Measurements from ENCODE around the gene CTSC. TPM values are rescaled to one million over a fixed set of nuclear protein-coding genes. Genes with fewer than 3 reads are reported as not detected.

Gene CTSC
- total RNA-seq, 1 donor from 2014 or later, result 195 TPM

GRCh38 chr11:88363648-88364065 lies 26.1 kb upstream of the CTSC start:
- Histone ChIP-seq H3K4me1 (ENCODE audit: insufficient read depth, low read length) (peaks cover 10% of the 10 kb centered on the region), H3K4me2 (ENCODE audit: low read length) (peak overlapping the region; percentile 23), H3K9ac (ENCODE audit: low read length) (no peak overlapping the region), H3K79me2 (ENCODE audit: insufficient read depth, low read length) (no peaks in the 10 kb centered on the region), H2AFZ (ENCODE audit: low read depth, low read length) (no peak overlapping the region), H3K4me3 (ENCODE audit: insufficient read depth, low read depth, low read length) (no peak overlapping the region), H3K36me3 (ENCODE audit: insufficient read depth, low read length) (no peaks in the 10 kb centered on the region), H3K27me3 (ENCODE audit: insufficient read depth, low read length) (no peaks in the 10 kb centered on the region), H3K27ac (ENCODE audit: low read depth, low read length) (no peak overlapping the region), H3K9me3 (ENCODE audit: insufficient read depth, low read depth, low read length) (no peaks in the 10 kb centered on the region), H4K20me1 (ENCODE audit: insufficient read depth, low read length) (no peaks in the 10 kb centered on the region)
- no peak overlapping the region for H3K4me3 Mint-ChIP-seq (ENCODE audit: unreplicated experiment)
- H3K36me3 Mint-ChIP-seq (ENCODE audit: low read depth, unreplicated experiment), result no peaks in the 10 kb centered on the region
- peak; percentile 85 for FAIRE-seq
- no peak for TF ChIP-seq EZH2 (IDR thresholded peaks at IDR 0.05; ENCODE audit: insufficient read depth, low read length)
- TF ChIP-seq CTCF (IDR thresholded peaks at IDR 0.05; ENCODE audit: insufficient read depth, low read depth, low read length), result no peak
- H3K27me3 Mint-ChIP-seq (ENCODE audit: low read depth, unreplicated experiment), result no peaks in the 10 kb centered on the region
- peaks cover 14% of the 10 kb centered on the region for H3K4me1 Mint-ChIP-seq (ENCODE audit: low read depth, unreplicated experiment)
- no peak overlapping the region for H3K27ac Mint-ChIP-seq (ENCODE audit: unreplicated experiment)
- DNase-seq (ENCODE audit: low read depth), result peak; percentile 64
- no peaks in the 10 kb centered on the region for H3K9me3 Mint-ChIP-seq (ENCODE audit: unreplicated experiment)

- no peak for DNase-seq (ENCODE audit: low read depth)
- Histone ChIP-seq H2AFZ (ENCODE audit: low read depth, low read length) (no peak overlapping the region), H3K4me3 (ENCODE audit: insufficient read depth, low read depth, low read length) (no peak overlapping the region), H3K4me2 (ENCODE audit: low read length) (no peak overlapping the region), H3K9ac (ENCODE audit: low read length) (no peak overlapping the region), H3K9me3 (ENCODE audit: insufficient read depth, low read depth, low read length) (no peaks in the 10 kb centered on the region), H3K27me3 (ENCODE audit: insufficient read depth, low read length) (no peaks in the 10 kb centered on the region), H3K36me3 (ENCODE audit: insufficient read depth, low read length) (no peaks in the 10 kb centered on the region), H3K79me2 (ENCODE audit: insufficient read depth, low read length) (no peaks in the 10 kb centered on the region), H3K27ac (ENCODE audit: low read depth, low read length) (no peak overlapping the region), H4K20me1 (ENCODE audit: insufficient read depth, low read length) (no peaks in the 10 kb centered on the region), H3K4me1 (ENCODE audit: insufficient read depth, low read length) (peaks cover 10% of the 10 kb centered on the region)
- Mint-ChIP-seq H3K27me3 (ENCODE audit: low read depth, unreplicated experiment) (no peaks in the 10 kb centered on the region), H3K27ac (ENCODE audit: unreplicated experiment) (no peak overlapping the region), H3K36me3 (ENCODE audit: low read depth, unreplicated experiment) (no peaks in the 10 kb centered on the region), H3K9me3 (ENCODE audit: unreplicated experiment) (no peaks in the 10 kb centered on the region), H3K4me1 (ENCODE audit: low read depth, unreplicated experiment) (peaks cover 15% of the 10 kb centered on the region), H3K4me3 (ENCODE audit: unreplicated experiment) (no peak overlapping the region)
- TF ChIP-seq CTCF (IDR thresholded peaks at IDR 0.05; ENCODE audit: insufficient read depth, low read depth, low read length) (no peak), EZH2 (IDR thresholded peaks at IDR 0.05; ENCODE audit: insufficient read depth, low read length) (no peak)
- FAIRE-seq, result no peak
Observed at GRCh38 chr11:88363004-88363403, 25.5 kb upstream of the CTSC start.

GRCh38 chr11:88360141-88360540 lies 22.6 kb upstream of the CTSC start:
- Histone ChIP-seq H3K79me2 (ENCODE audit: insufficient read depth, low read length) (no peaks in the 10 kb centered on the region), H3K4me2 (ENCODE audit: low read length) (no peak overlapping the region), H2AFZ (ENCODE audit: low read depth, low read length) (no peak overlapping the region), H3K27me3 (ENCODE audit: insufficient read depth, low read length) (no peaks in the 10 kb centered on the region), H3K27ac (ENCODE audit: low read depth, low read length) (no peak overlapping the region), H3K4me1 (ENCODE audit: insufficient read depth, low read length) (peaks cover 10% of the 10 kb centered on the region), H3K9me3 (ENCODE audit: insufficient read depth, low read depth, low read length) (no peaks in the 10 kb centered on the region), H3K9ac (ENCODE audit: low read length) (no peak overlapping the region), H4K20me1 (ENCODE audit: insufficient read depth, low read length) (no peaks in the 10 kb centered on the region), H3K4me3 (ENCODE audit: insufficient read depth, low read depth, low read length) (no peak overlapping the region), H3K36me3 (ENCODE audit: insufficient read depth, low read length) (no peaks in the 10 kb centered on the region)
- TF ChIP-seq CTCF (IDR thresholded peaks at IDR 0.05; ENCODE audit: insufficient read depth, low read depth, low read length) (no peak), EZH2 (IDR thresholded peaks at IDR 0.05; ENCODE audit: insufficient read depth, low read length) (no peak)
- no peaks in the 10 kb centered on the region for H3K27me3 Mint-ChIP-seq (ENCODE audit: low read depth, unreplicated experiment)
- no peak for FAIRE-seq
- H3K4me3 Mint-ChIP-seq (ENCODE audit: unreplicated experiment), result no peak overlapping the region
- no peak for DNase-seq (ENCODE audit: low read depth)
- H3K27ac Mint-ChIP-seq (ENCODE audit: unreplicated experiment), result no peak overlapping the region
- no peaks in the 10 kb centered on the region for H3K36me3 Mint-ChIP-seq (ENCODE audit: low read depth, unreplicated experiment)
- peaks cover 24% of the 10 kb centered on the region for H3K4me1 Mint-ChIP-seq (ENCODE audit: low read depth, unreplicated experiment)
- H3K9me3 Mint-ChIP-seq (ENCODE audit: unreplicated experiment), result no peaks in the 10 kb centered on the region

Measured in astrocyte (in vitro differentiated cells and primary cell).